ENCODE data around the gene WWOX. TPM values are rescaled to one million over a fixed set of nuclear protein-coding genes. Genes with fewer than 3 reads are reported as not detected.
A peak's percentile ranks its signal among the peaks of the same experiment; 100 is the strongest.

Gene WWOX
- polyA plus RNA-seq, 6 donors from 2014 or later, result 9.1 to 17.0 (median 12.5) TPM

DNA sequence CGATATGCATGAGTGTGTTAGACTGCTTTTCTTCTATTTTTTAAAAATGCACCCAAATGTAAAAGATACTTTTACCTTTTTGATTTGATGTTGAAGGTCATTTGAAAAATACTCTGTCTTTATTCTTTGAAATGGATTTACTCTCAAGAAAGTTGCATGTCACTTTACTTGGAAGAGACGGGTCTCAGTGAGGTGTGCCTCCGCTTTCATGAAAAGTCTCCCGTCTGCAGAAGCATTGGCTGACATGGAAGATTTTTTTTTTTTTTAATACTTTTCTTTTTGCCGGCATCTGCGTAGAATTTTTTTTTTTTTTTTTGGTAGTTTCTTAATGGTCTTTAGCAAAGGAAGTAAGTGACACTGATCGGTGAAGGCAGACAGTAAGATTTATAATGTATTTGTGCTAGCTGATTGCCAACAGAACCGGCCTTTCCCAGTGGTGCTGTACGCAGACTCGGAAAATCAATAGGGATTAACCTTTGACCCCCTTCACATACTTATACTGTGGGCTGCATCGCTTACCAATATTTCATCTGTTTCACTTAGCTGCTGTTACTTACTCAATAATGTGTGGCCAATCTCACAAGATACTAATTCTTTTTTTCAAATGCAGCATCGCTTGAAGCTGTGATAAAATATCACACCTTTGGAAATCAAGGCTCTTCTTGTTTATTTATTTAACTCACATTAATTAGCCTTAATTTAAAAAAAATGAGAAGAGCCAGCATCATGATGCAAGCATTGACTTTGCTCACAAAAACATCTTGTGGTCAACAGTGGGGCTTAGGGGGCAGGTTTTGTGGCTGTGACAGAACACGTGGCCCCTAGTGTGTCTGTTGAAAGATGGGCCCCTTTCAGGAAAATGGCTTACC lies 383.9 kb downstream of the WWOX start:
- Mint-ChIP-seq H3K36me3 (no peaks in the 10 kb centered on the region), H3K4me3 (no peak overlapping the region), H3K27me3 (no peaks in the 10 kb centered on the region), H3K27ac (no peak overlapping the region), H3K9me3 (no peaks in the 10 kb centered on the region), H3K4me1 (peaks cover 0 to 5% (median 2%) of the 10 kb centered on the region in 3 donors)
- ATAC-seq (ENCODE audit: low read depth in 2 of 2), result no peak
- DNase-seq, result no peak

GRCh38 chr16:78484509-78485058 lies 385.1 kb downstream of the WWOX start:
- ATAC-seq (ENCODE audit: low read depth in 2 of 2), result no peak
- no peaks in the 10 kb centered on the region for H3K4me1 Mint-ChIP-seq
- H3K27me3 Mint-ChIP-seq, result no peaks in the 10 kb centered on the region
- H3K9me3 Mint-ChIP-seq, result no peaks in the 10 kb centered on the region
- peak overlapping the region in 1 of 6 donors; percentile 18 for H3K27ac Mint-ChIP-seq
- H3K4me3 Mint-ChIP-seq, result no peak overlapping the region
- no peak for DNase-seq
- H3K36me3 Mint-ChIP-seq, result no peaks in the 10 kb centered on the region

DNA sequence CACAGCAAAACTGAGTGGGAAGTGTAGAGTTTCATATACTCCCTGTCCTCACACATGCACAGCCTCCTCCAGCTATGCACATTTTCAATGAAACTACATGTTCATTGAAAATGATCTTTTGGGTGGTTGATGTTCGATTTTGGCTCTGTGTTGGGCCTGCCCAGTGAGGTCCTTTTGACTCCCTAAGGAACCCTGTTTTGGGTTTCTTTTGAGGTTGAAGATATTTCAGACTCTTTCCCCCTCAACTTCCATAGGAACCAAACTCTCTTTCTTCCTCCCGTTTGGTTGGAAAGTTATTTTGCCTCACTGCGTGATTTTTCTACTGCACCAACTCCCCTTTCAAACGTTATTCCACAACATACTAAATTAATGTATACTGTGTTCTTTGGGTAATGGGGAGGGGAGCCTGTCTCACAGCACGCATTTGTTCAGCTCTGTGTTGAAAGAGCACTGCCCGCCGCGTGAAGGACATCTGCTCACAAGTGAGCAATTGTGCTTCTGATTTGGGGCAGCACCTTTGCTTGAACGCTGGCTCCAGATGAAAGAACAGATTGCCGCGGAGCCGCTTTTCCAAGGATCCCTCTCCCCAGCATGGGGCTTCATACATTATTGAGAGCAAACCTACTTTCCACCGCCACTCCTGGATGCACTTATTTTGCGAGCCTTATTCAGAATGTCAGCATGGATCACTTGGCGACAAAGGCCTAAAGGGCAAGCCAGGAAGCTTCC lies 385.9 kb downstream of the WWOX start:
- no peaks in the 10 kb centered on the region for H3K9me3 Mint-ChIP-seq
- DNase-seq (no peak), ATAC-seq (ENCODE audit: low read depth in 2 of 2) (no peak)
- no peak overlapping the region for H3K27ac Mint-ChIP-seq
- no peaks in the 10 kb centered on the region for H3K27me3 Mint-ChIP-seq
- H3K4me3 Mint-ChIP-seq, result no peak overlapping the region
- H3K36me3 Mint-ChIP-seq, result no peaks in the 10 kb centered on the region
- no peaks in the 10 kb centered on the region for H3K4me1 Mint-ChIP-seq

DNA sequence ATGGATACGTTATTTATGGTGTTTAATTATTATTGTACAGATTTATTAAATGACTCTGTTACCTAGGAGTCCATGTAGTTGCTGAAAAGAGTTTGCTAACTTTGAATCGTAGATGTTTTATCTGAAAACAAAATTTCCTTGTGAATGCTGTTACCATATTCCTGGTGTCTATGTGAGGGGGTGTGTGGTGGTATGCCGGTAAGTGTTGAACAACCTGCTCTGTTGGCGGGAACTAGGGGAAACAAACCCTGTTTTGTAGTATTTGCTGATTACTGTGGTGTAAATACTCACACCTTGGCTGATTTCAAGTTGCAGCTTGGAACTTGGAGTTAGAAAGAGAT lies 386.4 kb downstream of the WWOX start:
- no peaks in the 10 kb centered on the region for H3K27me3 Mint-ChIP-seq
- H3K27ac Mint-ChIP-seq, result no peak overlapping the region
- no peaks in the 10 kb centered on the region for H3K36me3 Mint-ChIP-seq
- no peaks in the 10 kb centered on the region for H3K9me3 Mint-ChIP-seq
- H3K4me3 Mint-ChIP-seq, result no peak overlapping the region
- no peaks in the 10 kb centered on the region for H3K4me1 Mint-ChIP-seq
- no peak for DNase-seq
- ATAC-seq (ENCODE audit: low read depth in 2 of 2), result no peak

DNA sequence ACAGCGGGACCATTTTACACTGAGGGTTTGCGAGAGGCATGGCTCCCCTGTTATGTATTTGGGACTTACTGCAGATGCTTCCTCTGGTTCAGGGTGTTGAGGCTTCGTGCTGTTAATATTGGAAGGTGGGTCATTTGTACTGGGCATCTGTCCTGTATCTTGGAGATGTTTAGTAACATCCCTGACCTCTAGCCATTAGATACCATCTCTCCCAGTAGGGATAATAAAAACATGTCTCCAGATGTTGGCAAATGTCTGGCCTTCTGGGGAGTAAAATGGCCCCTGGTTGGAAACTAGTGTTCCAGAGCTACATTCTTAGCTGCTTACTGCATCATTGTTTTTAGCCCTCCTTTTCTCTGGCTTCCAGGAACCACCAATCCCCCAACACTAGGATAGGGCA lies 388.0 kb downstream of the WWOX start:
- Mint-ChIP-seq H3K27me3 (no peaks in the 10 kb centered on the region), H3K4me1 (no peaks in the 10 kb centered on the region), H3K4me3 (no peak overlapping the region), H3K36me3 (peaks cover 0 to 8% of the 10 kb centered on the region in 2 donors), H3K9me3 (no peaks in the 10 kb centered on the region), H3K27ac (no peak overlapping the region)
- DNase-seq (no peak), ATAC-seq (ENCODE audit: low read depth in 2 of 2) (no peak)

GRCh38 chr16:78489072-78489471 lies 389.6 kb downstream of the WWOX start:
- H3K27me3 Mint-ChIP-seq, result no peaks in the 10 kb centered on the region

GRCh38 chr16:78489631-78490030 lies 390.2 kb downstream of the WWOX start:
- H3K27me3 Mint-ChIP-seq, result no peaks in the 10 kb centered on the region
- H3K4me1 Mint-ChIP-seq, result no peaks in the 10 kb centered on the region
- H3K36me3 Mint-ChIP-seq, result peaks cover 0 to 8% of the 10 kb centered on the region in 2 donors
- H3K9me3 Mint-ChIP-seq, result no peaks in the 10 kb centered on the region
- ATAC-seq (ENCODE audit: low read depth in 2 of 2), result no peak
- peak overlapping the region in 1 of 6 donors; percentile 36 for H3K27ac Mint-ChIP-seq
- DNase-seq, result no peak
- H3K4me3 Mint-ChIP-seq, result no peak overlapping the region

More at GRCh38 chr16:78489072-78489471, 389.6 kb downstream of the WWOX start:
- Mint-ChIP-seq H3K9me3 (no peaks in the 10 kb centered on the region), H3K36me3 (peaks cover 0 to 8% of the 10 kb centered on the region in 2 donors), H3K4me3 (no peak overlapping the region), H3K27ac (peak overlapping the region in 1 of 6 donors; percentile 36), H3K4me1 (no peaks in the 10 kb centered on the region)
- DNase-seq (no peak), ATAC-seq (ENCODE audit: low read depth in 2 of 2) (no peak)

- no peaks in the 10 kb centered on the region for H3K27me3 Mint-ChIP-seq
- H3K36me3 Mint-ChIP-seq, result peaks cover 0 to 8% of the 10 kb centered on the region in 2 donors
- no peak for DNase-seq
- no peak overlapping the region for H3K4me3 Mint-ChIP-seq
- no peaks in the 10 kb centered on the region for H3K4me1 Mint-ChIP-seq
- H3K9me3 Mint-ChIP-seq, result no peaks in the 10 kb centered on the region
- ATAC-seq (ENCODE audit: low read depth in 2 of 2), result no peak
- H3K27ac Mint-ChIP-seq, result no peak overlapping the region
Observed at GRCh38 chr16:78490431-78490830, 391.0 kb downstream of the WWOX start.

DNA sequence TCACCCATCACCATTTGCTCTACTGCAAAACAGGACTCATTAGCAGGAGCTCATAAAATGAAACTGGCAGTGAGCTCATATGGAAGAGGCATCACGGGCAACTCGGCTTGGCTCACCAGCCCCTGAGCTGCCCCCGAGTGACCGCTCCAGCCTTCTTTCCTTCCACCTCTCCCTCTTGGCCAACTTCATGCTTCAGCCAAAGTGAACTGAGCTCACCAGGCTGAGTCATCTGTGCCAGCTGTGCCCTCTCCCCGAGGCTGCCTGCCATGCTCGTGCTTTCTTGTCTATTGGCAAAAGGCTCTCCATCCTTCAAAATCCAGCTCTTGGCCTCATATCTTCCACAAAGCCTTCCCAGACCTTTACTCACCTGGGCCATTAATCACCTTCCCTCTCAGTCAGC lies 391.4 kb downstream of the WWOX start:
- Mint-ChIP-seq H3K27me3 (no peaks in the 10 kb centered on the region), H3K36me3 (peaks cover 0 to 8% of the 10 kb centered on the region in 2 donors), H3K4me1 (no peaks in the 10 kb centered on the region), H3K27ac (peak overlapping the region in 1 of 6 donors; percentile 37), H3K4me3 (no peak overlapping the region), H3K9me3 (no peaks in the 10 kb centered on the region)
- DNase-seq (no peak), ATAC-seq (ENCODE audit: low read depth in 2 of 2) (no peak)

DNA sequence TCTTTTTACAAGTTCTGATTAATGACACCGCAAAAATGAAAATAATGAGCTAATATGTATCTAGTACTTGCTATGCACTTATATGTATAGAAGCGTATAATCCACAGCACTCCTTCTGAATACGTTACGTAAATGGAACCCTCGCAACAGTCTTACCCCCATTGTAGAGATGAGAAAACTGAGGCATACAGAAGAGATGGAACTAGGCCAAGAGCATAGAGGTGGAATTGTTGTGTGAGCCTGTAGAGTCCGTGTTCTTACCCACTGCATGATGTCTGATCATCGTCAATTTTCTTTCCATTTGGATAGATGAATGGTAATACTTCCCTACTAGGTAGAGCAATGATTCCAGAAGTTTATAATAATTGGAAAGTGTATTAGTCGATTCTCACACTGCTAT lies 394.1 kb downstream of the WWOX start:
- no peaks in the 10 kb centered on the region for H3K9me3 Mint-ChIP-seq
- no peaks in the 10 kb centered on the region for H3K4me1 Mint-ChIP-seq
- H3K4me3 Mint-ChIP-seq, result no peak overlapping the region
- no peaks in the 10 kb centered on the region for H3K27me3 Mint-ChIP-seq
- no peak for DNase-seq
- H3K27ac Mint-ChIP-seq, result no peak overlapping the region
- peaks cover 0 to 15% of the 10 kb centered on the region in 2 donors for H3K36me3 Mint-ChIP-seq
- no peak for ATAC-seq (ENCODE audit: low read depth in 2 of 2)

GRCh38 chr16:78494105-78494504 lies 394.7 kb downstream of the WWOX start:
- Mint-ChIP-seq H3K36me3 (peaks cover 0 to 15% of the 10 kb centered on the region in 2 donors), H3K4me1 (no peaks in the 10 kb centered on the region), H3K4me3 (no peak overlapping the region), H3K27me3 (no peaks in the 10 kb centered on the region), H3K9me3 (no peaks in the 10 kb centered on the region), H3K27ac (no peak overlapping the region)
- DNase-seq, result no peak
- ATAC-seq (ENCODE audit: low read depth in 2 of 2), result no peak

DNA sequence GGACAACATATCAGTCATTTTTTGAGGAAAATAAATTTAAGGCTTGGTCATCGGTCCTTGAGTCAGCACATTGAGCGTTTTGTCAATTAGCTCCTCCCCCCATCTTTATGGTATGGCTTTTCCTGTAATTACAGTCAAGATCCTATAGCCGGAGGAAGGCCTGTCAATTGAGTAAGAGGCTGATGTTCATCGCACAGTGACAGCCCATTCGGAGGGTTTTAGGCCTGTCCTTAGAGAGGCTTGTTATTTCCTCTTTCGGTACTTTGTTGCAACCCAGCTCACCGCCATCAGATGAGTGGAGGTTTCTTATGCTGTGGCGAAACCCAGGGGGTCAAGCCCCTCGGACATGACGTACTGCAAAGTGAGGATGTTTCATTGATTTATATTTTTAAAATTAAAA lies 395.2 kb downstream of the WWOX start:
- no peak overlapping the region for H3K4me3 Mint-ChIP-seq
- H3K27me3 Mint-ChIP-seq, result no peaks in the 10 kb centered on the region
- ATAC-seq (ENCODE audit: low read depth in 2 of 2) (no peak), DNase-seq (no peak)
- H3K27ac Mint-ChIP-seq, result no peak overlapping the region
- H3K36me3 Mint-ChIP-seq, result peaks cover 0 to 15% of the 10 kb centered on the region in 2 donors
- H3K9me3 Mint-ChIP-seq, result no peaks in the 10 kb centered on the region
- no peaks in the 10 kb centered on the region for H3K4me1 Mint-ChIP-seq

DNA sequence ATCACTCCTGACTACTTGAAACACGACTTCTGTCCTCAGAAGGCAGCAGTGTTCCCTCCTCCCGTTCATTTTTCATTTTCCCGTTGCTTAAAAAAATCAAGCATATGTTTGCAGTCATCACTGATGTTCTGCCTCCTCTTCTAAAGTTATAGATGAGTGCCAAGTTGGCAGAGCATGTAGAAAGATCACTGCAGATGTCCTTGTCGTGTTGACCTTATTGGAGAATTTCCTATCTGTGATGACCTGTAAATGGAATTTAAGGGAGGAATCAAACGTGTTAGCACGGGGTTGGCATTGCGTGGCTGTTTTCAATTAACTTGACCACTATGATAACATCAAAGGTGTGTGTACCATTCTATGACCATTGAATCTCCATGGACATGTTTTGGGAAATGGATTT lies 396.7 kb downstream of the WWOX start:
- DNase-seq (no peak), ATAC-seq (ENCODE audit: low read depth in 2 of 2) (no peak)
- Mint-ChIP-seq H3K27me3 (no peaks in the 10 kb centered on the region), H3K4me3 (no peak overlapping the region), H3K27ac (peak overlapping the region in 1 of 6 donors; percentile 1), H3K9me3 (no peaks in the 10 kb centered on the region), H3K36me3 (peaks cover 0 to 15% of the 10 kb centered on the region in 2 donors), H3K4me1 (peaks cover 0 to 4% (median 0%) of the 10 kb centered on the region in 3 donors)

- no peaks in the 10 kb centered on the region for H3K27me3 Mint-ChIP-seq
- peaks cover 0 to 7% of the 10 kb centered on the region in 2 donors for H3K36me3 Mint-ChIP-seq
- no peak overlapping the region for H3K27ac Mint-ChIP-seq
- ATAC-seq (ENCODE audit: low read depth in 2 of 2) (no peak), DNase-seq (no peak)
- H3K4me1 Mint-ChIP-seq, result peaks cover 0 to 4% (median 0%) of the 10 kb centered on the region in 3 donors
- H3K9me3 Mint-ChIP-seq, result no peaks in the 10 kb centered on the region
- H3K4me3 Mint-ChIP-seq, result no peak overlapping the region
Observed at GRCh38 chr16:78499399-78499798, 399.9 kb downstream of the WWOX start.

Data from naive B cell (primary cell).